HG02798 (cell line): ENCODE results near the gene ASCL3.
"Not testable (repeated sequence)": the region's sequence is repeated elsewhere in the genome, so short reads cannot be mapped to it uniquely, and the experiment has no call there.

Experiments
- ATAC-seq: cut with Tn5 transposase; IDR thresholded peaks from one replicate; pipeline ENCODE4 v1.9.1; 2021; ENCODE audit warnings: mild to moderate bottlenecking; ENCODE audit not compliant: unreplicated experiment, poor library complexity

The ASCL3 gene

GRCh38 chr11:8956860-8957259 is 14.0 kb upstream of the ASCL3 start:
- no peak for ATAC-seq

GRCh38 chr11:8948886-8949285 is 6.1 kb upstream of the ASCL3 start:
- no peak for ATAC-seq

- ATAC-seq, result no peak
These were observed 4.6 kb upstream of the ASCL3 start for GRCh38 chr11:8947230-8947943.

- no peak for ATAC-seq
These were observed 1.3 kb downstream of the ASCL3 start for GRCh38 chr11:8941341-8942103.

GRCh38 chr11:8937659-8938058 is 5.2 kb downstream of the ASCL3 start:
- ATAC-seq, result no peak

- ATAC-seq, result no peak
These were observed 5.7 kb downstream of the ASCL3 start for GRCh38 chr11:8937159-8937558.

- not testable (repeated sequence) for ATAC-seq
These were observed 7.0 kb downstream of the ASCL3 start for GRCh38 chr11:8935789-8936188.

- no peak for ATAC-seq
These were observed 7.9 kb downstream of the ASCL3 start for GRCh38 chr11:8934742-8935488.

GRCh38 chr11:8933931-8934330 is 8.9 kb downstream of the ASCL3 start:
- no peak for ATAC-seq

- ATAC-seq, result no peak
These were observed 10.1 kb downstream of the ASCL3 start, which contains the start of gene C11orf16 for GRCh38 chr11:8932564-8933180. Gene C11orf16, minus strand, starts transcription at chr11:8932947. Its CDS starts 639 bp downstream, at chr11:8932308.

GRCh38 chr11:8930456-8931175 is 12.2 kb downstream of the ASCL3 start:
- no peak for ATAC-seq

- ATAC-seq, result no peak
These were observed 13.7 kb downstream of the ASCL3 start for GRCh38 chr11:8928981-8929615.

- ATAC-seq, result no peak
These were observed 14.6 kb downstream of the ASCL3 start for GRCh38 chr11:8928205-8928604.

- no peak for ATAC-seq
These were observed 15.6 kb downstream of the ASCL3 start for GRCh38 chr11:8927233-8927632.

- no peak for ATAC-seq
These were observed 16.6 kb downstream of the ASCL3 start for GRCh38 chr11:8926236-8926635.

- no peak for ATAC-seq
These were observed 17.1 kb downstream of the ASCL3 start for GRCh38 chr11:8925711-8926110.

GRCh38 chr11:8922691-8923090 is 20.1 kb downstream of the ASCL3 start:
- ATAC-seq, result no peak

GRCh38 chr11:8917157-8917825 is 25.5 kb downstream of the ASCL3 start:
- ATAC-seq, result no peak

- ATAC-seq, result no peak
These were observed 28.2 kb downstream of the ASCL3 start for GRCh38 chr11:8914661-8915018.
